Subcutaneous adipose tissue (tissue), 4 donors: Measurements from ENCODE around the gene SLC22A13. TPM values are rescaled to one million over a fixed set of nuclear protein-coding genes. Genes with fewer than 3 reads are reported as not detected.

ENCODE experiments used
- CTCF ChIP-seq: fragments of 450-650 bp; IDR thresholded peaks from one replicate; pipeline ENCODE4 v1.5.1; 2016; ENCODE audit warnings: low read depth, mild to moderate bottlenecking, control low read depth, antibody characterized with exemption, moderate library complexity
- total RNA-seq, 4 donors: library from RNA; depleted of rRNA; stranded (reverse); fragments of >200 nt; gene quantifications; one replicate each; pipeline ENCODE4 v1.1.0, GENCODE V29; 2016

SLC22A13 gene
- total RNA-seq, 4 donors from 2014 or later: 0.51 TPM; not detected in 3

- no peak for TF ChIP-seq CTCF
These were observed 48.6 kb downstream of the SLC22A13 start for GRCh38 chr3:38314112-38314763.

DNA sequence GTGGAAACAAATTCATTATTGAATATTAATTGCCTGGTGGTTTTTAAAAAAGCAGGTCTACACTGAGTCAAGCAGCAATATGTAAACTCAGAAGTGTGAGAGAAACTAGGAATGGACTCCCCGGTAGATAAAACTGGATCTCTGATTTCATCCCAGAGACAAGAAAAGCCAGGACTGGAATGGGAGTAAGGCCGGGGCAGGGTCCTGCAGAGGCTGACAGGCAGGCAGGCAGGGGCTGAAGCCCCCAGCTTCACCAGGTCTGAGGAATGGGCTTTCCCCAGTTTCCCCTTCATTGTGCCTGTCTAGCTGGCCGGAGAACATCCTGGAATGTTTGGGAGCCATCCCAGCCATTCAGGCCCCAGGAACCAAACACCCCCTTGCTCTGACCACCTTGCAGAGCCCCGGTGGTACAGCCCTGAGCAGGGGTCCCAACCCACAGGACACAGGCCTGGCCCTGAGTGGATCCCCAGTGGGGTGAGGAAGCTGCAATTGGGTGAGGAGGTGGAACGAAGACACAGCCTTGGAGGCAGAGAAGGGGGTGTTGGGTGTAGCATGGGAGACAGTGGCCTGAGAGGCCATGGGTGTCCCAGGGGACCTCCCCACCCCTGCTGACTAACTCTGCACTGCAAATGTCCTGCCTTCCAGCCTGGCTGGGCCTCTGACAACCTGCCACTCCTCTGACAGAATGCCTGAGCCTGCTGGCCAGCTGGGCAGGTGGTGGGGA is 49.3 kb downstream of the SLC22A13 start:
- TF ChIP-seq CTCF: no peak

DNA sequence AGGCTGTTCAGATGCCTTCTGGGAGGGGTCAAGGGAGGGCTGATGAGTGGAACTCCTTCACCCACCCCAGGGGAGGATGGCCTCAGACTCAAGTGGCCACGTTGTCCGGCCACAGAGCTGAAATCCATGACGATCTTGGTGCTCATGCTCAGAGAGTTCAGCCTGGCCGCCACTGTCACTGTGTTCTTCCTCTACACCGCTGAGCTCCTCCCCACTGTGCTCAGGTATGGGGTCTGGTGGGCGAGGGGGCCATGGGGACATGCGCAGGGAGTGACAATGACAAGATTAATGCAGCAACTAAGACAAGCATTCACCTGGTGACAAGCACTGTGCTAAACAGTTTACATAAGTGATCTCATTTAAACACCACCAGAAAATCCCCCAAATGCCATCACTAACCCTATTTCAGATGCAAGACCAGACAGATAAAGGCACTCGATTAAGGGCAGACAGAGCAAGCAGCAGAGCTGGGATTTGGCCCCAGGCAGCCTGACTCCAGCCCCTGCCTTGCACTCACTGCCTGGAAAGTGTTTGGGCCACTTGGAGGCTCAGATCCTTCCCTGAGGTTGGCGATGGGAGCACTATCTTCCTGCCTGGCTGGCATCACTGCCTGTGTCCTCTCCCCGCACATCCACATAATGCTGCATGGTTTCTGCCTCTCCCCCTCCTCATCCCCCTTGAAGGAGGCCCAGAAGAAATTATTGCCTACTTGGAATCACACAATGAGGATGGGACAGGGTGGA is 50.0 kb downstream of the SLC22A13 start:
- TF ChIP-seq CTCF: no peak

DNA sequence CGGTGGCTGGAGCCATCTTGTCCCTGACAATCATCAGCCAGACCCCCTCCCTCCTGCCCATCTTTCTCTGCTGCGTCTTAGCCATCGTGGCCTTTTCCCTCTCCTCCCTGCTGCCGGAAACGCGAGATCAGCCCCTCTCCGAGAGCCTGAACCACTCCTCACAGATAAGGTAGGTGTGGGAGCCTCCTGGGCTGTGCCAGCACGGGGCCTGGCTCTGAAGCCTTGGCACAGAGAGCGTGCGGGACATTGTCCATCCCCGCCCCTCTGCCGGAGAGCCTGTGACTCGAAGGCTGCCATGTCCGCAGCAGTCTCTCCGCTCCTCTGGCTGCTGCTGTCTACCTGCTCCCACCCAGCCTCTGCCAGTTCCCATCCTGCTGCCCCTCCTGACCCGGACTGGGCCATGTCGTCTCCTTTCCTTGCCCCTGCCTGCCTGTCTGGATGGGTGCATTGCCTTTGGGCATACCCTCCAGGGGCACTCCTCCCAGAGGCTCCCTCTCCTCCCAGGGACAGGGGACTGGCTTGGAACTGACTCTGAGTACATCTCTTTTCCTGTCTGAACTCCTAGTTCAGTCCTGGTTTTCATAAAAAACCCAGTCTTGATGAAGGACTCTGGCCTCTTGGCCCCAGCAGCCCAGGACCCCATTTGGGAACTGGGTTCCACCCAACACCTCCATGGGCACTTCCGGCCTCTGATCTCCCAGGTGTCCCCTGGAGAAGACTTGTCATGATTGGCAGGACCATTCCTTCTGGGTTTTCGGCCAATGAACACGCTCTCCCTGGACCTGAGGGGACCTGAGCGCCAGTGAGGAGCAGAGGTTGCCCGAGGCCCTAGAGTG is 51.0 kb downstream of the SLC22A13 start:
- TF ChIP-seq CTCF: no peak

DNA sequence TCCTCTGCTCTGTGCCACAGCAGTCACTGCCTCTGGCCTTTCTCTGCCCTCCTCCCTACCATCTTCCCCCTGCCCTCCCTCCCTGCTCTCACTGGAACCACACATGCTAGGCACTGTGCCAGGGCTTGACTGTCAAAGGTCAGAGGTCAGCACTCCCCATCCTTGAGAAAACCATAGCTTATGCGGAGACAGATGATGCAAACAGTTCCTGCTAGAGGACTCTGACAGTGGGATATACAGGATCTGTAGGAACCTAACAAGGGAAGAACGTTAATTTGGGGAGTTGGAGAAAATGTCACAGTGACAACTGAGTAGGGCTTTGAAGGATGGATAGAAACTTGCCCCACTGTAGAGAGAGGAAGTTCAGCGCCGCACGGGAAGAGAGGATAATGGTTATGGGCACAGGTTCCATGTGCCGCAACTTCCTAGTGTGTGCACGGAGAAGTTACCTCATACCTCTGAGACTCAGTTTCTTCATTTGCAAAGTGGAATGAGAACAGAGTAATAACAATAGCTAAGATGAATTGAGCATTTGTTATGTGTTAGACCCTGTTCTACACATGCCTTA is 51.7 kb downstream of the SLC22A13 start:
- no peak for TF ChIP-seq CTCF

DNA sequence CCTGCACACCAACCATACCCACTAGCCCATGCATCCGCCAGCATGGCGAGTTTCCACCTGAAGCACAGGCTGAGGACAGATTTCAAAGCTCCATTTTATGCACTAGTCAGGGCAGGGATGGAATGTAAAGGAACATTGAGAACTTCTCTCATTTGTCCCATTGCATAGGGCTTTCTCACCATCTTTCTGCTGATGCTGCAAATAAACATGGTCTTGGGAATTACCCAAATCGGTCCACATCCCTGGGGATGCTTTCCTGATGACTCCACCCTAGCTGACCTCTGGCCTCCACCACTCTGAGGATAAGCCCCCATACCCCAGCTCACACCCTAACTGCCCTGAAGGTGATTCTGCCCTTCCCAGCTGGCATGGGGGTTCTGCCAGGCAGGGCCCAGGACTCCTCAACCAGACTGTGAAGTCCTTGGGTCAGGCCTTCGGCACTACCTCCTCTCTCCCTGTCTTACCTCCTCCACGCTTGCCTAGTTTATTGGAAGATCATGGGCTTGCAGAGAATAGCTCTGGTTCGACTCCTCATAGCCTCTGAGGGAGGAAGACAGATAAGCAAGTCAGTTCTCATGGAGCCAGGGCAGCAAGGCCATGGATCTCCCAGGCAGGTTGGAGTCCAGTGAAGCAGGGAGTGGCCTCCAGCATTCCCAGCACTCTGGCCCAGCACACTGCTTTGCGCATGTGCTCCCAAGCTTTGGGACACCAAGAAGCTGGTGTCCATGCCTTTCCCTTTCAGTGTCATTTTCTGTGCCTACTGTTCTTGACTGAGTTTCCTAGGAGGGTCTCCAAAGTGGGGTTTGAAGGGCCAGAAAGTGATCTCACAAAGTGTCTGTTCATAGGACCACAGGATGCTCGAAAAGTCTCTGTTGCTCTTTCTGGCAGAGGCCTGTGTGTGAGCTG is 53.4 kb downstream of the SLC22A13 start:
- no peak for TF ChIP-seq CTCF
